ENCODE data around the gene DMBT1. TPM values are rescaled to one million over a fixed set of nuclear protein-coding genes. Genes with fewer than 3 reads are reported as not detected.

Gene DMBT1
- total RNA-seq, 1 donor from 2014 or later = 0.08 TPM

GRCh38 chr10:122546242-122546641, 14.3 kb upstream of the DMBT1 start:
- H3K4me3 Mint-ChIP-seq (ENCODE audit: unreplicated experiment) = no peak overlapping the region
- no peak overlapping the region for H3K27ac Mint-ChIP-seq (ENCODE audit: unreplicated experiment)
- TF ChIP-seq CTCF (IDR thresholded peaks at IDR 0.05) = no peak
- DNase-seq (ENCODE audit: extremely low spot score, unreplicated experiment) = no peak
- no peaks in the 10 kb centered on the region for H3K9me3 Mint-ChIP-seq (ENCODE audit: unreplicated experiment)
- H3K36me3 Mint-ChIP-seq (ENCODE audit: unreplicated experiment) = no peaks in the 10 kb centered on the region
- no peaks in the 10 kb centered on the region for H3K4me1 Mint-ChIP-seq (ENCODE audit: unreplicated experiment)
- H3K27me3 Mint-ChIP-seq (ENCODE audit: unreplicated experiment) = peaks cover 23% of the 10 kb centered on the region

- TF ChIP-seq CTCF (IDR thresholded peaks at IDR 0.05) = no peak
- no peak for DNase-seq (ENCODE audit: extremely low spot score, unreplicated experiment)
- Mint-ChIP-seq H3K4me1 (ENCODE audit: unreplicated experiment) (no peaks in the 10 kb centered on the region), H3K4me3 (ENCODE audit: unreplicated experiment) (no peak overlapping the region), H3K9me3 (ENCODE audit: unreplicated experiment) (no peaks in the 10 kb centered on the region), H3K27me3 (ENCODE audit: unreplicated experiment) (peaks cover 6% of the 10 kb centered on the region), H3K27ac (ENCODE audit: unreplicated experiment) (no peak overlapping the region), H3K36me3 (ENCODE audit: unreplicated experiment) (no peaks in the 10 kb centered on the region)
These were observed 12.0 kb upstream of the DMBT1 start for GRCh38 chr10:122548407-122549085.

GRCh38 chr10:122549636-122550035, 10.9 kb upstream of the DMBT1 start:
- H3K4me1 Mint-ChIP-seq (ENCODE audit: unreplicated experiment) = no peaks in the 10 kb centered on the region
- no peaks in the 10 kb centered on the region for H3K36me3 Mint-ChIP-seq (ENCODE audit: unreplicated experiment)
- H3K9me3 Mint-ChIP-seq (ENCODE audit: unreplicated experiment) = no peaks in the 10 kb centered on the region
- H3K4me3 Mint-ChIP-seq (ENCODE audit: unreplicated experiment) = no peak overlapping the region
- H3K27ac Mint-ChIP-seq (ENCODE audit: unreplicated experiment) = no peak overlapping the region
- no peak for TF ChIP-seq CTCF (IDR thresholded peaks at IDR 0.05)
- DNase-seq (ENCODE audit: extremely low spot score, unreplicated experiment) = no peak
- no peaks in the 10 kb centered on the region for H3K27me3 Mint-ChIP-seq (ENCODE audit: unreplicated experiment)

- Mint-ChIP-seq H3K9me3 (ENCODE audit: unreplicated experiment) (no peaks in the 10 kb centered on the region), H3K27ac (ENCODE audit: unreplicated experiment) (no peak overlapping the region), H3K36me3 (ENCODE audit: unreplicated experiment) (no peaks in the 10 kb centered on the region), H3K27me3 (ENCODE audit: unreplicated experiment) (peaks cover 1% of the 10 kb centered on the region), H3K4me1 (ENCODE audit: unreplicated experiment) (no peaks in the 10 kb centered on the region), H3K4me3 (ENCODE audit: unreplicated experiment) (no peak overlapping the region)
- no peak for TF ChIP-seq CTCF (IDR thresholded peaks at IDR 0.05)
- no peak for DNase-seq (ENCODE audit: extremely low spot score, unreplicated experiment)
These were observed 10.1 kb upstream of the DMBT1 start for GRCh38 chr10:122550427-122550826.

- no peak for TF ChIP-seq CTCF (IDR thresholded peaks at IDR 0.05)
- H3K4me3 Mint-ChIP-seq (ENCODE audit: unreplicated experiment) = no peak overlapping the region
- peaks cover 2% of the 10 kb centered on the region for H3K27me3 Mint-ChIP-seq (ENCODE audit: unreplicated experiment)
- no peak for DNase-seq (ENCODE audit: extremely low spot score, unreplicated experiment)
- no peak overlapping the region for H3K27ac Mint-ChIP-seq (ENCODE audit: unreplicated experiment)
- H3K4me1 Mint-ChIP-seq (ENCODE audit: unreplicated experiment) = no peaks in the 10 kb centered on the region
- H3K9me3 Mint-ChIP-seq (ENCODE audit: unreplicated experiment) = no peaks in the 10 kb centered on the region
- no peaks in the 10 kb centered on the region for H3K36me3 Mint-ChIP-seq (ENCODE audit: unreplicated experiment)
These were observed 9.6 kb upstream of the DMBT1 start for GRCh38 chr10:122550983-122551382.

Measured in osteocyte (in vitro differentiated cells).